Neural cell (in vitro differentiated cells): ENCODE measurements around the gene SAP130.

Source experiments
- CTCF ChIP-seq: fragments of 450-650 bp; IDR thresholded peaks from 2 replicates; pipeline ENCODE4 v1.5.1; 2014; ENCODE audit warnings: antibody characterized with exemption, mild to moderate bottlenecking, moderate library complexity; ENCODE audit not compliant: poor library complexity, severe bottlenecking
- EP300 ChIP-seq: fragments of 450-650 bp; conservative IDR thresholded peaks from 2 replicates; pipeline ENCODE4 v1.6.1; 2014; ENCODE audit warnings: antibody characterized with exemption, mild to moderate bottlenecking, moderate library complexity; ENCODE audit not compliant: poor library complexity, severe bottlenecking
- EZH2 ChIP-seq: fragments of 200-600, 300-800 bp; shearing (Covaris generic), sonication (generic); IDR thresholded peaks from 2 replicates; pipeline ENCODE4 v1.6.1; 2014; ENCODE audit warnings: antibody characterized with exemption, low read length, borderline replicate concordance, mild to moderate bottlenecking; ENCODE audit not compliant: insufficient read depth, poor library complexity, severe bottlenecking
- MXI1 ChIP-seq: fragments of 450-650 bp; conservative IDR thresholded peaks from 2 replicates; pipeline ENCODE4 v1.6.1; 2014; ENCODE audit warnings: antibody characterized with exemption, mild to moderate bottlenecking; ENCODE audit not compliant: poor library complexity, severe bottlenecking
- POLR2AphosphoS5 ChIP-seq: IDR thresholded peaks from 2 replicates; pipeline ENCODE4 v1.6.1; 2012
- RAD21 ChIP-seq: fragments of 450-650 bp; conservative IDR thresholded peaks from 2 replicates; pipeline ENCODE4 v1.6.1; 2014; ENCODE audit warnings: antibody characterized with exemption, mild to moderate bottlenecking, moderate library complexity
- REST ChIP-seq: IDR thresholded peaks from 2 replicates; pipeline ENCODE4 v1.6.1; 2012; ENCODE audit warnings: borderline replicate concordance
- TAF1 ChIP-seq: IDR thresholded peaks from 2 replicates; pipeline ENCODE4 v1.6.1; 2012; ENCODE audit warnings: low read depth

DNA sequence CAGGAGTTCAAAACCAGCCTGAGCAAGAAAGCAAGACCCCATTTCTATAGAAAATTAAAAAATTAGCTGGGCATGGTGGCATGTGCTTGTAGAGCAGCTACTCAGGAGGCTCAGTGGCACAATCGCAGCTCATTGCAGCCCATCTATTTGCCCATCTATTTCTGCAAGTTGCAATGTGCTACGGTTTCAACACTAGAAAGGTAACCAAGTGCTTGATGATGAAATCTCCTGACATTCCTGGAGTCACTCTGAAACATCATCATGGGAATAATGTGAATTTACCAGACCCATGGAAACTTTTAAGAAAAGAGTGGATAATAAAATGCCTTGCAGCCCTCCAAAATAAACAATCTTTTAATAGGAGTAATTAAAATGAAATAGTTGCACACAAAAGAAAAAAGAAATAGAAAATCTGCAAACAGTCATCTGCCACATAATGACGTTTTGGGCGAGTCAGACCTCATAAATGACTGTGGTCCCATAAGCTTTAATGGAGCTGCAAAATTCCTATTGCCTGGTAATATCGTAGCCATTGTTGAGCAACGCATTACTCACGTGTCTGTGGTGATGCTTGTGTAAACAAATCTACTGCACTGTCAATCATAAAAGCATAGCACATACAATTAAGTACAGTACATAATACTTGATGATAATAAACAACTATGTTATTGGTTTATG is 95.5 kb downstream of the SAP130 start:
- TF ChIP-seq CTCF, result no peak
- no peak for TF ChIP-seq POLR2AphosphoS5
- no peak for TF ChIP-seq RAD21
- no peak for TF ChIP-seq EZH2
- no peak for TF ChIP-seq MXI1
- no peak for TF ChIP-seq REST
- no peak for TF ChIP-seq EP300
- no peak for TF ChIP-seq TAF1
